DLD1 (cell line): Measurements from ENCODE around the gene PDLIM7.
"Not testable (repeated sequence)": the region's sequence is repeated elsewhere in the genome, so short reads cannot be mapped to it uniquely, and the experiment has no call there.

Experiments used
- in situ Hi-C: cut with HindIII; loops from 2 replicates; pipeline ENCODE4 v1.10.0; 2017; ENCODE audit warnings: low sequenced_read_pairs

Gene PDLIM7

GRCh38 chr5:177497292-177498012 lies at the start of gene PDLIM7:
TSS of gene PDLIM7 (minus strand) at chr5:177497604. CDS start at chr5:177496512, 1,092 bp downstream.
- in situ Hi-C loops: no loop called here

DNA sequence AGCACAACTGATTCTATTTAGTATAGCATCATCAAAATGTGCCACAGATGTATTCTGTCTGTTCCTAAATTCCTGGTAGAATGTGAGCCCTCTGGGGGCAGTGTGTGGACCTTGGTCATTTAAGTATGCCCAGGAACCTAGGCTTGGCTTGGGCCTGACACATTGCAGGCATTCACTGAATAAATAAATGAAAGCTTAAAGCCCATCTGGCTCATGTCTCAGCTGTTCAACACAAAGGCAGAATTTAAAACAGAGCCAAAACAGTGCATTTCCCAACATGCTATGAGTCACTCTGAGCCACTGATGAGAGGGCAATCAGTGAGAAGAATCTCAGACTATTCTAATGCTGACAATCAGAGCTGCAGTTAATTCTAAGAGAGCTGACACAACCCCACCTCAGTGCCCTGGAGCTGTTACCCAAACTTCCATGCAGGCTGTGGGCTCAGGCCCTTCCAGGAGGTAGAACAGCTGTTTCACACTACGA lies 48.9 kb upstream of the PDLIM7 start:
- in situ Hi-C loops: no loop called here

DNA sequence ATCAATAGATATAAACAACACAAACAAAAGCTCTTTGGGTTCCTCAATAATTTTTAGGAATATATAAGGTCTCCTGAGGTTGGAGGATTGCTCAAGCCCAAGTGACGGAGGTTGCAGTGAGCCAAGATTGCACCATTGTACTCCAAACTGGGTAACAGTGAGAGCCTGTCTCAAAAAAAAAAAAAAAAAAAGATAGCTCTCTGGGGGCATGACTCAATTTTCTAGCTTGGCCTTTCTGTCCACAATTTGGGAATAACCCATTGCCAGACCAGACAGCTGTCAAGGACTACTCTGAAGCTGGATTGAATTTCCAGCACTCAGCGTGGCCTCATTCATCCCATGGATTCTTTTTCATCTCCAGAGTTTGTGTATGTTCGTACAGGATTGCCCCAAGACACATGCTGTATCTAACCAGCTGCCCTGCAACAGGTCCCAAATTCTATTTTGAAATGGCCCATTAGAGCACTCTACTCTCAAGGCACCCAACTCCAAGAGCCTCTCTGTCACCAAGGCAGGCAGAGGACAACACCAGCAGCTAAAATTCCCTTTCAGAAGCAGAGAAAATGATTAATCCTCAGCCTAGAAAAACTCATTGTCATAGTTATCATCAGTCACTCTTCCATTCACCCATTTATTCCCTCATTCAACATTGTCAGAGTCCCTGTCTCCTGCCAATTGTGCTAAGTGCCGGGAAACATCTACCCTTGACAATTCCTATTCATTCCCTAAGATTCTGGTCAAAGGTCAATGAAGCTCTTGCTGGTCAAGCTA lies 48.3 kb upstream of the PDLIM7 start:
- in situ Hi-C loops: no loop called here

DNA sequence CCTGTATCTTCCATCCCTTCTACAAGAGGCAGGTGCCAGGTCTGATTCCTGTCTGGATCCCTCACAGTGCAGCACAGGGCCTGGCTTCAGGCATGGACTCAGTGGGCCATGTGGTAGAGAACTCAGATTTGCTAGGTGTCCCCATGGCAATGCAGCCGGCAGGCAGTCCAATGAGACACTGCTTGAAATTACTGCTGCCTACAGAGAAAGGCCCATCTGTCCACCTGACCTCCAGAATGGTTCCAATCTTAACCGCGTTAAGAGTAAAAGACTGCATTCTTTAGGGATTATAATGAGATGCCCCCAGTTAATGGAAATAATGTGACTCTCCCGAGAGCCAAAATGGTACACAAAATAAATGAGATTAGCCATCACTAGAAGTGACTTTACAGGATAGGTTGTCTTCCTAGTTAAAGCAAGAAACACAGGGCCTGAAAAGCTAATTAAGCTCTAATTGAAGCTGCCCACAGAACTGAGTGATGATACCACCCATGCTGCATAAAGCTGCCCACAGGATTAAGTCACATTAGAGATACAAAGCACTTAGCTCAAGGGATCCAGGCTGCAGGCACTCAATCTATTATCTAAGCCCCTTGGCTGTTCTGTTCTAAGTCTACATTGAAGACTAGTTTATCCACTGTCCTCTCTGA lies 45.5 kb upstream of the PDLIM7 start:
- in situ Hi-C loops: no loop called here

DNA sequence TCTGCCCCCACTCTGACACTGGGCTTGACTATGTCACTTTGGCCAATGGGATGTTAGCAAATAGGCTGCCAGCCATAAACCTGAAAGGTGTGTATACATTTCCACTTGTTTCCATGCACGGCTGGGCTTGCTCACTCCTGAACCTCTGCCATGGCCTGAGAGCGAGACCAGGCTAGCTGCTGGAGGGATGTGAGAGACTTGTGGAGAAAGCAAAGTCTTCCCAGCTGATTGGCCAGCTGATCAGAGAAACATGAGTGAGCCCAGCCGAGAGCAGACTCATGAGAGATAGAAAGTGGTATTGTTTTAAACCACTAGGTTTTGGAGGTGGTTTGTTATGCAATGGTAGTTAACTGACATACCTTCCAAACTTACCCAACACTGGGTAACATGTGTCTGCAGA lies 43.0 kb upstream of the PDLIM7 start:
- in situ Hi-C loops: no loop called here

DNA sequence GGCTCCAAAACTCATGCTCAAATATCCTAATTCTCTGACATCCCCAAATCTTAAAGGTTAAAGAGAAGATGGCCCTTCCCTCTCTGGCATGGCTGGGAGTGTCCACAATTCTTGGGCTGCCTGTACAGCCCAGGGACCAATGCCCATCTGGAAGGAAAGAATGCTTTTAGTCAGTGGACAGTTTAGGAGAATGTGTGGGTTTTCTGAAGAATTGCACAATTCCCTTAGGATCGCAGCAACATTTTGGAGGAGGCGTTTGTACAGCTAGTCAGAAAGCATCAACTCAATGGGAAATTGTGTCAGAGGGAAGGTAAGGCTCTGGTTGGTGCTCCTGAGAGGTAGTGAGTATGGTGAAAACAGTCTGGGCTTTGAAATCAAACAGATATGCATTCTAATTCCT lies 42.0 kb upstream of the PDLIM7 start:
- in situ Hi-C loops: no loop called here

- in situ Hi-C loops: no loop called here
Observed at GRCh38 chr5:177538876-177539275, 41.5 kb upstream of the PDLIM7 start.

GRCh38 chr5:177537389-177538361 lies 40.3 kb upstream of the PDLIM7 start:
- in situ Hi-C loops: no loop called here

DNA sequence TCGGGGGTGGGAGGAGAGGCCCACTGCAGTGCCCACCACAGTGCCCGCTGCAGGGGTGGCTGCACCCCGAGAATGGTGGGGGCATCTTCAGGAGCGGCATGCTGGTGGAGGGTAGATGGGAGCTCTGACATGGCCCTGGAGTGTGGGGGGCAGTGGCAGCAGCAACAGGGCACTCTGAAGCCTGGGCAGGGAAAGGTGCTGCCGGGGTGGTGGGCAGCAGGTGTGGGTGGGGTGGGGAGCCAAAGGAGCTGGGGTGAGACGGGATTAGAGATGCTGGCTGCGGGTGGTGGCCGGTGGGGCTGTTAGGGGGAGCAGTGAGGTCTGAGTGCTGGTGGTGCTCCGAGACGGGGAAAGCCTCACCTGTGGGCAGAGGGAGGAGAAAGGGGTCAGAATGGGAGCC lies 39.0 kb upstream of the PDLIM7 start:
- in situ Hi-C loops: no loop called here

DNA sequence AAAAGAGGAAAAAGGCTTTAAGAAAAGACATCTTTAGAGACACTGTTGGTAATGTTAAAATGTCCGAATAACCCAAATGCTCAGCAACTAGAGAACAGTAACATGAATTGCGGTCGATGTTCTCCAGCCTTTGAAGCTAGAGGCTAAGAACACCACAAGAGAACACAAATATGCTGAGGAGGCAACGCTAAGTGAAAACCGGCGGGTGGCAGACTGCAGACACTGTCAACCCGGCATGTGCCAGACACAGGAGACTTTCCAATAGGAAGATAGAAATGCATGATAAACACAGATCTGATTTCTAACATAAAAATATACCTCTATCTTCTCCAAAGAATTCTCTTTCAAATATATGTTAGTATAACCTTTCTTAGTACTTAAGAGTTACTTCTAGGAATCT lies 37.7 kb upstream of the PDLIM7 start:
- in situ Hi-C loops: no loop called here

DNA sequence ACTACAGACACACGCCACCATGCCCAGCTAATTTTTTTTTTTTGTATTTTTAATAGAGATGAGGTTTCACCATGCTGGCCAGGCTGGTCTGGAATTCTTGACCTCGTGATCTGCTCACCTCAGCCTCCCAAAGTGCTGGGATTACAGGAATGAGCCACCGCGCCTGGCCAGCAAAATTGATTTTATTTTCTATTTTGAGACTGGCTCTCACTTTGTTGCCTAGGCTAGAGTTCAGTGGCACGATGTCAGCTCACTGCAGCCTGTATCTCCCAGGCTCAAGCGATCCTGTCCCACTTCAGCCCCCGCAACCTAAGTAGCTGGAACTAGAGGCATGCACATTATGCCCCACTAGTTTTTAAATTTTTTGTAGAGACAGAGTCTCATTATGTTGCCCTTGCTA lies 37.0 kb upstream of the PDLIM7 start:
- in situ Hi-C loops: not testable (repeated sequence)

GRCh38 chr5:177531209-177531940 lies 34.0 kb upstream of the PDLIM7 start:
- in situ Hi-C loops: no loop called here

DNA sequence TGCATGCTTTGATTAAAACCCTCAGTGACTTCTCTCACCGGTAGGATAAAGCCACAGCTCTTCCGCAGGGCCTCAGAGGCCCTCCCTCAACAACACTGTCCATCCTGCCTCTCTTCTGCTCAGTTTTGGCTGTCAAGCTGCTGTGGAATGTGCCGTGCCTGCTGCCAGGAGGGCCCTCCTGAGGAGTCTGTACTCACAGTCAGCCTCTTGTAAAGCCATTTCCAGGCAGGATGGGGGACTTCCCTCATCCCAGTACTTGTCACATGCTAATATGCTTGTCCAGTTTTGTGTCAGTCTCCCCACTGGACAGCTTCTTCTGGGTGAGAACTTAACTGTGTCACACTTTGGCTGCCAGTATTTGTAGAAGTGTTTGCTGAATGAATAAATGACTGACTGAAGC lies 33.2 kb upstream of the PDLIM7 start:
- in situ Hi-C loops: no loop called here

GRCh38 chr5:177529247-177530203 lies 32.1 kb upstream of the PDLIM7 start:
- in situ Hi-C loops: no loop called here

DNA sequence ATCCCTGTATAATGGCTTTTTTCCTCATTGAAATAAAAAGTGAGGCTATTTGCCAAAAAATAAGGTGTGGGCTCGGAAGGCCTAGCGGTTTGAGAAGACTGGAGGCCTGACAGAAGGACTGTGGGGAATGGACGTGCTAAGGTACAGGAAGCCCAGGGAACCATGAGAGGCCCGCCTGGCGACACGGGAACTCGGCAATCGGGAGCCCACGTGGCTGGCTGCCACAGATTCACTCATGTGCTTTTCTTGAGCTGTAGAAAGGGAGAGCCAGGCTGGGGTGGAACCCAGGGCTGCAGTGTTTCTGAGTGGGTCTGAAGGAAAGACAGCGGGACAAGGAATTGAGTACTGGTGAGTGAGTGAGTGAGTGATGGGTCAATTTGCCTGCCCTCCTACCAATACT lies 31.2 kb upstream of the PDLIM7 start:
- in situ Hi-C loops: no loop called here

- in situ Hi-C loops: no loop called here
Observed at GRCh38 chr5:177527595-177527994, 30.2 kb upstream of the PDLIM7 start.

DNA sequence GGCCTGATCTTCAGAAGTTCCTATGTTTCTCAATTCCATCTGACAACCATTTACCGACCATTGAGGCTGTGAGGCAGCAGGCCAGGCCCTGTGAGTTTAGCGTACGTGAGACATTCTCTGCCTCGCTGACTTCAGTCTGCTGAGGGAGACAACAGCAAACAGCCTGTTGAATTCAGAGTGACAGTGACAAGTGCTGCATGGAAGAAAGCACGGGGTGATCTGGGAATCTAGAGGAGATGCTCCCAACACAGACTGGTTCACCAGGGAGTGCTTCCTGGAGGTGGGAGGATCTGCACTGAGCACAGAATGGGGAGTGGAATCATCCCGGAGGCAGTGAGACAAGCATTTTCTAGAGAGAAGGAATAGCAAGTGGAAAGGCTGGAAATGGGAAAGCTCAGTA lies 29.4 kb upstream of the PDLIM7 start:
- in situ Hi-C loops: no loop called here

DNA sequence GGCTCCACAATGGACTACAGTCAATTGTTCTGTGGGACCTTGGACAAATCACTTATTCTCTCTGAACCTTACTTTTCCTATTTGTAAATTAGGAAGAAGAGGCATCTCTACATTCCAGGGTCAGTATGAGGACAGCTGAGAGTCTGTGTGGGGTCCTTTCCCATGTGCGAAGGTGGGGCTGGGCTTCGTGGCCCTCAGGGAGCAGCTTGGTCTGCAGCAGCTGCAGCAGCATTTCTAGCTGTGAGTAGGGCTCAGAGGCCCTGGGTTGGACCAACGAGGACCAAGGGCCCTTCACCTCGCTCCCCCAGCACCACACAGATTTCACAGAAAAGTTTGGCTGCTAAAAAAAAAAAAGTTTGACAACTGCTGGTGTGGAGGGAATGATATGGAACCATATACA lies 28.8 kb upstream of the PDLIM7 start:
- in situ Hi-C loops: no loop called here
